WTC11 (cell line): ENCODE results near the gene ZNF277.

Experiments
- ZNF671 ChIP-seq: fragments of 250-450 bp; sonication (Bioruptor Pico); IDR thresholded peaks from 2 replicates; pipeline ENCODE4 v1.8.0; 2021; ENCODE audit warnings: mild to moderate bottlenecking
- TF ChIP-seq, protein P1 (sequence below): fragments of 200-600 bp; IDR thresholded peaks from 2 replicates; pipeline ENCODE4 v1.8.0; 2022; ENCODE audit warnings: antibody characterized with exemption

DNA sequence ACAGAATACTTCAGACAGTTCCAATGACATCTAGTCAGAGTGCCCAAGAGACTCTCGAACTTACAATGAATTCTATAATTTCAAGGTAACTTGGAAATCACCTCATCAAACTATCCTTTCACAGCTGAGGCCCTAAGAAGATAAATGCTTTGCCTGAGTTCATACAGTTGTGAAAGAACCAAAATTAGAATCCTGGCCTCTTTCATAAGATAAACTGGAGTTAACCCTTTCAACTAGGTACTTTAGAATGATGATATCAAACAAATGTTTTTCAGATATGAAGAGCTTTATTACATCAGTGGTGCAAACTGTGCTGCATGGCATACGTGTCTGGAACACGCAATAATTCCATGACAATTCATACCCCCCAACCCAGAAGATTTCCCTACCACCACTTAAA, 18.2 kb upstream of the ZNF277 start:
- no peak for TF ChIP-seq ZNF671
- TF ChIP-seq, protein P1, sequence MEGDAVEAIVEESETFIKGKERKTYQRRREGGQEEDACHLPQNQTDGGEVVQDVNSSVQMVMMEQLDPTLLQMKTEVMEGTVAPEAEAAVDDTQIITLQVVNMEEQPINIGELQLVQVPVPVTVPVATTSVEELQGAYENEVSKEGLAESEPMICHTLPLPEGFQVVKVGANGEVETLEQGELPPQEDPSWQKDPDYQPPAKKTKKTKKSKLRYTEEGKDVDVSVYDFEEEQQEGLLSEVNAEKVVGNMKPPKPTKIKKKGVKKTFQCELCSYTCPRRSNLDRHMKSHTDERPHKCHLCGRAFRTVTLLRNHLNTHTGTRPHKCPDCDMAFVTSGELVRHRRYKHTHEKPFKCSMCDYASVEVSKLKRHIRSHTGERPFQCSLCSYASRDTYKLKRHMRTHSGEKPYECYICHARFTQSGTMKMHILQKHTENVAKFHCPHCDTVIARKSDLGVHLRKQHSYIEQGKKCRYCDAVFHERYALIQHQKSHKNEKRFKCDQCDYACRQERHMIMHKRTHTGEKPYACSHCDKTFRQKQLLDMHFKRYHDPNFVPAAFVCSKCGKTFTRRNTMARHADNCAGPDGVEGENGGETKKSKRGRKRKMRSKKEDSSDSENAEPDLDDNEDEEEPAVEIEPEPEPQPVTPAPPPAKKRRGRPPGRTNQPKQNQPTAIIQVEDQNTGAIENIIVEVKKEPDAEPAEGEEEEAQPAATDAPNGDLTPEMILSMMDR: no peak
